Measurements from ENCODE around the gene MRPL3.
"Not testable (repeated sequence)": the region's sequence is repeated elsewhere in the genome, so short reads cannot be mapped to it uniquely, and the experiment has no call there.

Gene MRPL3

DNA sequence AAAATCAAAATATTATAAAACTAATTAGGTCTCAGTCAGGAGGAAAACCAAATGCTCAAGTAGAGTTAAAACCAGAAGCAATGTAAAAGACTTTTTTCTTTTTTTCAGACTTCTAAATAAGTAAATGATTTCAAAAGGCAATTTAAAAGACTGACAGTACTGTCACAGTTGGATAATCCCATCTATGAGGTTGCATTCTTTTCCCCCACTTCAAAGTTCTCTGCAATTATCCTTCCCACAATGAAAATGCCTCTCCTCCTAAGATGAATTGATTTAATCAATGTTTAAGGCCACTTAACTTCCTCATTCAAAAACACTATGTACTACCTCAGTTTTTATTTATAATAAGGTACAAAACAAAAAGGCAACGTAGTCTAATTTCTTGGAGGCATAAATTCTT is 8.1 kb downstream of the MRPL3 start:
- DNase-seq, result no peak

- no peak for DNase-seq
These were observed 11.0 kb downstream of the MRPL3 start for GRCh38 chr3:131491775-131492174.

DNA sequence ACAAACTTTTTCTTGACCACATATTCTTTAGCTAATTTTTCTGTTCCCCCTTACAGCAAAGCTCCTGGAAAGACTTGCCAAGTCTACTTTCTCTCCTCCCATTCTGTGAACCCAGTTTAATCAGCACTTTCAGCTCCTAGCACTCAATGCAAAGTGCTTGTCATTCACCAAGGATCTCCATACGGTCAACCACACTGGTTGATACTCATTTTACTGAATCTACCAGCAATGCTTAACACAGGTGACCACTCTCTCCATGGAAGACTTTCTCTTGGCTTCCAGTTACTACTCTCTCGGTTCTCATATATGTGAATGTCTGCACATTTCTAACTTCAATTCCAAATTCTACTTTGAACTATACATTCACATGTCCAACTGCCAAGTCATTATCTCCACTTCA is 11.7 kb downstream of the MRPL3 start:
- DNase-seq, result no peak

DNA sequence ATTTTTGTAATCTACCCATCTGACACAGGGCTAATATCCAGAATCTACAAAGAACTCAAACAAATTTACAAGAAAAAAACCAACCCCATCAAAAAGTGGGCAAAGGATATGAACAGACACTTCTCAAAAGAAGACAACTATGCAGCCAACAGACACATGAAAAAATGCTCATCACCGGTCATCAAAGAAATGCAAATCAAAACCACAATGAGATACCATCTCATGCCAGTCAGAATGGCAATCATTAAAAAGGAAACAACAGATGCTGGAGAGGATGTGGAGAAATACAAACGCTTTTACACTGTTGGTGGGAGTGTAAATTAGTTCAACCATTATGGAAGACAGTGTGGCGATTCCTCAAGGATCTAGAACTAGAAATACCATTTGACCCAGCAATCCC is 16.2 kb downstream of the MRPL3 start:
- not testable (repeated sequence) for DNase-seq

DNA sequence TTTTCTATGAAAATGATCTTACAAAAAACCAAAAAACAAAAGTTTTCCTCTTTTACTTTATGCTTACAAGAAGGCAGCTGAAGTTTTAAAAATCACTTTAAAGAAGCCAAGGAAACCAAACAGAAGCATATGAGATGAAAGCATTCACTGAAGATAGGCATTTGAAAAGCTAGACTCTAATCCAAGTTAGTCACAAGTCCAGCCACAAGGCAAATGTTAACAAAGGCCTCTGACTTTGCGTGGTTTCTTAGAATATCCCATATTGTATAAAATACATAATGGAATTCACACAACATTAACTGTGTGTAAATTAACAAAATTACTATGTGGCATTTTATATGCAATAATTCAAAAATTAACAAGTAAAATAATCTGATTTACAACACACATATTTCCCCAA is 17.7 kb downstream of the MRPL3 start:
- DNase-seq, result no peak

GRCh38 chr3:131484496-131485111 is 18.2 kb downstream of the MRPL3 start:
- no peak for DNase-seq

GRCh38 chr3:131480116-131480515 is 22.7 kb downstream of the MRPL3 start:
- DNase-seq, result no peak

DNA sequence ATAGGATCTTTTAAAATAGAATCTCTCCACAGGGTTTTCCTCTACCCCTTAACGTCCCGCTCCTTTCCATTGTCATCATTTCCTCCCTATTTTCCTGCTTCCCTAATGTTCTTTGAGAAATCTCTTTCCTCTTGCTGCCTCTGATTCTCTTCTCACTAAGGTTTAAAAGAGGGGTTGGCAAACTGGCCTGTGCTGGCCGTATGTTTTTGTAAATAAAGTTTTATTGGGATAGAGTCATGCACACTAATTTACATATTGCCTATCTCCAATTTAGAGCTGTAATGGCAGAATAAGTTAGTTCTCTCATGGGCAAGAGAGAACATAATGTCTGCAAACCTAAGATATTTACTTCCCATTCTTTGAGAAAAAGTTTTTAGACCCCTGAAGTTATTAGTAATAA is 25.0 kb downstream of the MRPL3 start:
- DNase-seq, result no peak

DNA sequence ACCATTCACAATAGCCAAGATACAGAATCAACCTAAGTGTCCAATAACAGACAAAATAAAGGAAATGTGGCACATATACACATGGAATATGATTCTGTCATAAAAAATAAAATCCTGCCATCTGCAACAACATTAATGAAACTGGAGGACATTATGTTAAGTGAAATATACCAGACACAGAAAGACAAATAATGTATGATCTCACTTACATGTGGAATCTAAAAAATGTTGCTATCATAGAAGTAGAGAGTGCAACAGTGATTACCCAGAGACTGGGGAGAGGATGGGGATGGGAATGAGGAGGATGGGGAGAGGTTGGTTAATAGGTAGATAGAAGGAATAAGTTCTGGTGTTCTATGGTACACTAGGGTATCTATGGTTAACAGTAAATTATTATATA is 28.7 kb downstream of the MRPL3 start:
- peak; percentile 3 for DNase-seq

GRCh38 chr3:131470377-131470776 is 32.4 kb downstream of the MRPL3 start:
- DNase-seq, result no peak

DNA sequence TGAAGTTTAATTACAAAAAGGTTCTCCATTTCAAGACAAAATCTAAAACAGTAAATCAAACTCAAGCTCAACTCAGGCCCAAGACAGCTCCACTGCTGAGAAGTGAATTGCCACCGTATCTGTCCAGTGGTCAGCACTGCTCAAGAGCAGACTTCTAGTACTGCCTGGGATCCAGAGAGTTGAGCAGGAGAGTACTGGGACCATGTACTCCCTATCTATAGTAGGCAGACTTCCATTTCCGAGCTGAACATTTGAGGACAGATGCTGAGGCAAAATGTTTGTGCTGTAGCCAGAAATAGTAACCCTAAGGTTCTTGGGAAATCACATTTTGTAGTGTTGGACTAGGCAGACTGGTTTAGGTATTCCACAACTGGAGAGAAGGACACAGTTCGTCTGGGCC is 44.1 kb downstream of the MRPL3 start:
- DNase-seq, result no peak

- DNase-seq, result no peak
These were observed 45.6 kb downstream of the MRPL3 start for GRCh38 chr3:131457220-131457619.

DNA sequence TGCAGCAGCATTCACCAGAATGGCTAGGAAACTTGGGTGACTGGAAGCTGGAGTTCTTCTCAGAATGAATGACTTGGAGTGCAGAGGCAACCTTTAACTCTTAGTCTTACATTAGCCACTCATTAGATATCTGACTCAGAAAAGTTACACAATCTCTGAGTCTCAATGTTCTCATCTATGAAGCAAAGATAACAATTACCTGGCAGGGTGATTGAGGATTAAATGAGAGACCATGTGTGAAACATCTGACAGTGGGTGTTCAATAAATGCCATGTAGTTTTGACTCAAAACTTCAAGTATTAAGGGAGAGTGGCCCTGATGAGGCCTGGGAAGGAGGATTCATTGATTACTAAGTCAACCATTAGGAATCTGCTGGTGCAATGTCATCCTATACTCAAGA is 48.3 kb downstream of the MRPL3 start:
- DNase-seq, result no peak

DNA sequence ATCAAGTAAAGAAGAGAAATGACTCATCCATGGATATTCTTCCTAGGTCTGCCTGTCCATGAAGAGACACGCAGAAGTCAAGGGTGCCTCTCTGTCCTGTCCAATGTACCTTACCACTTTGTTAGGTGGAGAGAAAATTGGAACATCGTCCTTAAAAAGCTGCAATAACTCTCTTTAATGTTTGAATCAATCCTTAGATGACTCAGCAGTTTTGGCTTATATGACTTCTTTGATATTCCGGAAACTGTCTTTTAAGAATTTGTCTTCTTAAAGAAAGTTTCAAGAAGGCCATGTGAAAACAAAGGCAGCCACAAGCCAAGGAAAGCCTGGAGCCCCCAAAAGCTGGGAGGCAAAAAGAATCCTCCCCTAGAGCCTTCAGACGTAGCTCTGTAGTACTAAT is 49.2 kb downstream of the MRPL3 start:
- DNase-seq, result no peak

- DNase-seq, result no peak
These were observed 55.4 kb downstream of the MRPL3 start for GRCh38 chr3:131447349-131447748.

DNA sequence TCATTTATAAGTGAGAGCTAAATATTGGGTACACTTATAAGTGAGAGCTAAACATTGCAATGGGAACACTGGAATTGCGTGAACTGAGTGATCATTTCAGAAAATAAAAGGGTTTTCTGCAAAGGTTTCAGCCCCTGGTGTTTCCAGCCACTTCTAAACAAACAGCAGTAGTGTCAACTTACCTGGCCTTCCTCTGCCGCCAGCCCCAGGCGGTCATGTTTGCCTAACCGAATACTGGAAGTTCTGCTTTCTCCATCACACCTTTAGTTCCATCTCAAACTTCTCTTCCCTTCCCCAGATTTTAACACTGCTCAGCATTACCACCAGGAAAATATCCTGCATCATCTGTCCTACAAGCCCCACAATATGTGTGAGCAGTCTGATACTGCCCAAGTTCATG is 58.6 kb downstream of the MRPL3 start:
- no peak for DNase-seq

GRCh38 chr3:131439084-131439483 is 63.7 kb downstream of the MRPL3 start:
- no peak for DNase-seq

DNA sequence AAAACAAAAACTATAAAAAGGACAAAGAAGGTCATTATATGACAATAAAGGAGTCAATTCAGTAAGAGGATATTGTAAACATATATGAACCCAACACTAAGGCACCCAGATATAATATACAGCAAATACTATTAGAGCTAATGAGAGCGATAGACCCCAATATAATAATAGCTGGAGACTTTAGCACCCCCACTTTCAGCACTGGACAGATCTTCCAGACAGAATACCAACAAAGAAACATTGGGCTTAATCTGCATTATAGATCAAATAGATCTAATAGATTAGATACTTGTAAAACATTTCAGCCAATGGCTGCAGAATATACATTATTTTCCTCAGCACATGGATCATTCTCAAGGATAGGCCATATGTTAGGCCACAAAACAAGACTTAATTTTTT is 67.8 kb downstream of the MRPL3 start:
- DNase-seq, result no peak

GRCh38 chr3:131432441-131432840 is 70.3 kb downstream of the MRPL3 start:
- DNase-seq, result no peak

DNA sequence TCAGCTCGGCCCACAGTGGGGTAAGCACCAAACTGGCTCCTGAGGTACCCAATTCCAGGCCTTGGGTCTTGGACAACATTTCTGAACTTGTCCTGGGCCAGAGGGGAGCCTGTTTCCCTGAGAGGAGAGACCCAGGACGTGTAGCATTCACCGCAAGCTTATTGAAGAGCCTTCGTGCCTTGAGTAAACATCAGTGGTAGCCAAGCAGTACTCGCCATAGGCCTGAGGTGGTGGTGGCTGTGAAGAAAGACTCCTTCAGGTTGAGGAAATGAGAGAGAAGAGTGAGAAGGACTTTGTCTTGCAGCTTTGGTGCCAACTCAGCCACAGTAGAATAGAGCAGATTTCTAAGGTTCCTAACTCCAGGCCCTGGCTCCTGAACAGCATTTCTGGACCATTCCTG is 71.0 kb downstream of the MRPL3 start:
- no peak for DNase-seq

GRCh38 chr3:131427226-131427625 is 75.5 kb downstream of the MRPL3 start:
- no peak for DNase-seq

DNA sequence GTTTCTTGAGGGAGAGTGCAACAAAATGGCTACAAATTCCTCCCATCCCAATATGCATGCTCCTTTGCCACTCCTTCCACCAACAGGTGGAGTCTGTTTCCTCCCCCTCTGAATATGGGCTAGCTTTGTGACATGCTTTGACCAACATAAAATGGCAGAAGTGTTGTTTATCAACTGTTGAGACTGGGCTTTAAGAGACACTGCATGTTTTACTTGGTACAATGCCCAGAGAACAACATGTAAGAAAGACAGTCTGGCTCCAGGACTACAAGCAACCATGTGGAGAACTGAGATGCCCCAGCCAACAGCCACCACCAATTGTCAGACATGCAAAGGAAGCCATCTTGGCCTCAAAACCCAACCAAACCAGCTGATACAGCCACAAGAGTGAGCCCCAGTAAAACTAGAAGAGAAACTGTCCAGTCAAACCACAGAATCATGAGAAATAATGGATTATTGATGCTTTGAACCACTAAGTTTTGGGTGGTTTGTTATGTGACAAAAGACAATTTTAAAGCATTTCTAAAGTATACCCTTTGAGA is 80.7 kb downstream of the MRPL3 start:
- peak; percentile 9 for DNase-seq

- DNase-seq, result no peak
These were observed 81.5 kb downstream of the MRPL3 start for GRCh38 chr3:131421301-131421700.

GRCh38 chr3:131417751-131418150 is 85.0 kb downstream of the MRPL3 start:
- DNase-seq, result no peak

Data from fibroblast of skin of scalp (primary cell).